Spleen (tissue), 7 donors: Measurements from ENCODE around the gene ICAM2.

Source experiments
- CTCF ChIP-seq, 11 experiments: fragments of 200-600 bp in 7 of 11; fragments of 450-650 bp in 4 of 11; sonication (generic) in 4 of 11; IDR thresholded peaks in 8 of 11; conservative IDR thresholded peaks in 3 of 11; 1 replicate in 7 of 11; 2 replicates in 4 of 11; pipeline versions ENCODE4 v1.4.0 to v1.8.0; 2016 to 2021; ENCODE audit warnings: antibody characterized with exemption in 11 of 11, inconsistent platforms in 4 of 11, mild to moderate bottlenecking in 1 of 11
- POLR2AphosphoS5 ChIP-seq, 3 donors: sonication (generic); formaldehyde crosslinking; IDR thresholded peaks; one replicate each; pipeline ENCODE4 v1.5.1; 2017; ENCODE audit warnings: antibody characterized with exemption in 3 of 3
- donor health status: DM: no; HTN: no; CAD: no; lungs with moderate emphysema.
- donor health status: DM: no; HTN: no; CAD: no.
- donor health status: DM: no; HTN: no; CAD: no.

- TF ChIP-seq CTCF (IDR thresholded peaks at IDR 0.05 in 8 of 11, conservative IDR thresholded peaks at IDR 0.05 in 3 of 11) (no peak), POLR2AphosphoS5 (IDR thresholded peaks at IDR 0.05) (no peak)
Measured at GRCh38 chr17:63993368-63993985, 27.0 kb downstream of the ICAM2 start.
